Measurements from ENCODE around the gene TSC2. TPM values are rescaled to one million over a fixed set of nuclear protein-coding genes. Genes with fewer than 3 reads are reported as not detected.

The TSC2 gene
- total RNA-seq (2022; extraction: Qiagen RNA extraction; ENCODE audit: low read depth): 30.8 to 44.5 TPM (median 43.0 TPM) in 5 replicates

GRCh38 chr16:2047330-2048115 is at the start of gene TSC2, which contains the start of gene NTHL1:
TSS of gene TSC2 (plus strand) at chr16:2047985. CDS start at chr16:2048616, 631 bp downstream.
TSS of gene NTHL1 (minus strand) at chr16:2047834. CDS start at chr16:2047823, 11 bp downstream.

GRCh38 chr16:2009791-2010510 is 37.8 kb upstream of the TSC2 start, which contains the start of gene ZNF598:
TSS of gene ZNF598 (minus strand) at chr16:2009821.

GRCh38 chr16:2019518-2019920 is 28.3 kb upstream of the TSC2 start, which contains the start of gene NPW:
TSS of gene NPW (plus strand) at chr16:2019785.

GRCh38 chr16:2026461-2027023 is 21.2 kb upstream of the TSC2 start, which contains the start of gene NHERF2:
TSS of gene NHERF2 (plus strand) at chr16:2026902. CDS start at chr16:2027006, 104 bp downstream.

DNA sequence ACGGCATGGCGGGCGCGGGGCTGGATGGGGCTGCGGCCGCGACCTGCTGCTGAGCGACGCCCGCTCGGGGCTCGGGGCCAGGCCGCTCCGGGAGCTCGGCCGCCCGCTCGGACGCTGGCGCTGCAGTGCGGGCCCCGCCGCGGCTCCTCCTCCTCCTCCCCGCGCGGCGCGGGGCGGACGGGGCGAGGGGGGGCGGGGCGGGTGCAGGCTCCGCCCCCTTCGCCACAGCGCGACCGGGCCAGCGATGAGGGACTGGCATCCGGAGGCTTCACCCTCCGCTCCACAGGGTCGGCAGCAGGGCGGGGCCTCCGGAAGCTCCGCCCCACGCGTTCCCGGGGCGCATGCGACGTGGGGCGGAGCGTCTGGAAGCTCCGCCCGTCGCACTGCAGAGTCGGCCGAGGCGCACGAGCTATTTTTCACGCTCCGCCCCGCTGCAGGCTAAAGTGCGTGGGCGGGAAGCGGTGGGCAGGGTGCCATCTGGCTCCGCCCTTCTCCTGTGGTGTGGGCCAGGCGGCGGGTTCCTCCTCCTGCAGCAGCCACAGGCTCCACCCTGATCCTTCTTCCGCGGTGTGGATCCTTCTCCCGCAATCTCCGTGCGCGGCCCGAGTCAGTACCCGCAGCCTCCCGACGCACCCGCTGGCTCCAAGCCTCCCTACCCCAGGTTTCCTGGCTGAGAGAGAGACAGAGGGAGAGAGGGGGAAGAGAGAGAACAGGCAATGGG is 88.1 kb downstream of the TSC2 start, which contains the start of gene PKD1:
Gene PKD1, minus strand, starts transcription at position 129 of the 721 bp plus-strand sequence. CDS start 209 bp downstream, outside the sequence.

Other genes starting within 250 kb of the TSC2 start
- 61.5 to 70.0 TPM (median 66.3 TPM) in 5 replicates for gene HAGH, start 221.2 kb upstream of the TSC2 start, total RNA-seq (2022; extraction: Qiagen RNA extraction; ENCODE audit: low read depth)
- gene FAHD1, start 220.8 kb upstream of the TSC2 start, total RNA-seq (2022; extraction: Qiagen RNA extraction; ENCODE audit: low read depth): 46.1 to 51.7 TPM (median 46.8 TPM) in 5 replicates
- gene MEIOB, start 175.8 kb upstream of the TSC2 start, total RNA-seq (2022; extraction: Qiagen RNA extraction; ENCODE audit: low read depth): 1.2 to 2.1 TPM (median 1.5 TPM) in 5 replicates
- 1.4 to 2.7 TPM (median 2.2 TPM) in 5 replicates for gene HS3ST6, start 129.6 kb upstream of the TSC2 start, total RNA-seq (2022; extraction: Qiagen RNA extraction; ENCODE audit: low read depth)
- gene MSRB1, start 104.8 kb upstream of the TSC2 start, total RNA-seq (2022; extraction: Qiagen RNA extraction; ENCODE audit: low read depth): 33.4 to 43.1 TPM (median 40.4 TPM) in 5 replicates
- 0.13 to 0.21 TPM in 2 of 5 replicates, not detected in the others for gene RPL3L, start 93.3 kb upstream of the TSC2 start, total RNA-seq (2022; extraction: Qiagen RNA extraction; ENCODE audit: low read depth)
- 238 to 320 TPM (median 255 TPM) in 5 replicates for gene NDUFB10, start 88.4 kb upstream of the TSC2 start, total RNA-seq (2022; extraction: Qiagen RNA extraction; ENCODE audit: low read depth)
- gene RPS2, start 83.2 kb upstream of the TSC2 start, total RNA-seq (2022; extraction: Qiagen RNA extraction; ENCODE audit: low read depth): 4,023 to 5,272 TPM (median 5,225 TPM) in 5 replicates
- not detected in 5 replicates for gene RNF151, start 81.1 kb upstream of the TSC2 start, total RNA-seq (2022; extraction: Qiagen RNA extraction; ENCODE audit: low read depth)
- gene TBL3, start 75.9 kb upstream of the TSC2 start, total RNA-seq (2022; extraction: Qiagen RNA extraction; ENCODE audit: low read depth): 28.5 to 41.0 TPM (median 37.8 TPM) in 5 replicates
- 0.25 to 0.58 TPM (median 0.37 TPM) in 3 of 5 replicates, not detected in the others for gene NOXO1, start 66.5 kb upstream of the TSC2 start, total RNA-seq (2022; extraction: Qiagen RNA extraction; ENCODE audit: low read depth)
- 21.9 to 49.2 TPM (median 39.8 TPM) in 5 replicates for gene GFER, start 63.8 kb upstream of the TSC2 start, total RNA-seq (2022; extraction: Qiagen RNA extraction; ENCODE audit: low read depth)
- 5.5 to 8.3 TPM (median 8.1 TPM) in 5 replicates for gene SYNGR3, start 58.0 kb upstream of the TSC2 start, total RNA-seq (2022; extraction: Qiagen RNA extraction; ENCODE audit: low read depth)
- 43.7 to 60.1 TPM (median 56.5 TPM) in 5 replicates for gene ZNF598, start 38.2 kb upstream of the TSC2 start, total RNA-seq (2022; extraction: Qiagen RNA extraction; ENCODE audit: low read depth)
- 0.44 to 1.7 TPM (median 0.85 TPM) in 5 replicates for gene NPW, start 28.2 kb upstream of the TSC2 start, total RNA-seq (2022; extraction: Qiagen RNA extraction; ENCODE audit: low read depth)
- 48.2 to 73.8 TPM (median 68.4 TPM) in 5 replicates for gene NHERF2, start 21.1 kb upstream of the TSC2 start, total RNA-seq (2022; extraction: Qiagen RNA extraction; ENCODE audit: low read depth)
- 37.9 to 51.7 TPM (median 44.3 TPM) in 5 replicates for gene NTHL1, start 151 bp upstream of the TSC2 start, total RNA-seq (2022; extraction: Qiagen RNA extraction; ENCODE audit: low read depth)
- 36.9 to 55.8 TPM (median 48.0 TPM) in 5 replicates for gene PKD1, start 87.9 kb downstream of the TSC2 start, total RNA-seq (2022; extraction: Qiagen RNA extraction; ENCODE audit: low read depth)
- 2.4 to 4.9 TPM (median 2.9 TPM) in 5 replicates for gene RAB26, start 100.6 kb downstream of the TSC2 start, total RNA-seq (2022; extraction: Qiagen RNA extraction; ENCODE audit: low read depth)
- gene TRAF7, start 107.8 kb downstream of the TSC2 start, total RNA-seq (2022; extraction: Qiagen RNA extraction; ENCODE audit: low read depth): 37.1 to 58.7 TPM (median 50.7 TPM) in 5 replicates
- gene CASKIN1, start 148.6 kb downstream of the TSC2 start, total RNA-seq (2022; extraction: Qiagen RNA extraction; ENCODE audit: low read depth): 0.35 to 0.55 TPM (median 0.45 TPM) in 5 replicates
- gene MLST8, start 157.5 kb downstream of the TSC2 start, total RNA-seq (2022; extraction: Qiagen RNA extraction; ENCODE audit: low read depth): 38.1 to 52.1 TPM (median 49.1 TPM) in 5 replicates
- gene BRICD5, start 162.9 kb downstream of the TSC2 start, total RNA-seq (2022; extraction: Qiagen RNA extraction; ENCODE audit: low read depth): 3.6 to 6.2 TPM (median 5.0 TPM) in 5 replicates
- 18.4 to 32.7 TPM (median 32.3 TPM) in 5 replicates for gene PGP, start 166.9 kb downstream of the TSC2 start, total RNA-seq (2022; extraction: Qiagen RNA extraction; ENCODE audit: low read depth)
- 15.7 to 26.0 TPM (median 24.9 TPM) in 5 replicates for gene E4F1, start 175.6 kb downstream of the TSC2 start, total RNA-seq (2022; extraction: Qiagen RNA extraction; ENCODE audit: low read depth)
- 0.80 to 1.7 TPM (median 1.6 TPM) in 5 replicates for gene DNASE1L2, start 188.5 kb downstream of the TSC2 start, total RNA-seq (2022; extraction: Qiagen RNA extraction; ENCODE audit: low read depth)
- 47.7 to 92.0 TPM (median 91.2 TPM) in 5 replicates for gene ECI1, start 203.6 kb downstream of the TSC2 start, total RNA-seq (2022; extraction: Qiagen RNA extraction; ENCODE audit: low read depth)
- 248 to 285 TPM (median 258 TPM) in 5 replicates for gene RNPS1, start 220.1 kb downstream of the TSC2 start, total RNA-seq (2022; extraction: Qiagen RNA extraction; ENCODE audit: low read depth)